HCT116 (cell line): Measurements from ENCODE around the gene METTL25B. TPM values are rescaled to one million over a fixed set of nuclear protein-coding genes. Genes with fewer than 3 reads are reported as not detected.

ENCODE experiments used
- ATAC-seq: fragments of 200-7000 bp; cut with Tn5 transposase; 2 replicates; pipeline ENCODE4 v1.9.1; 2020; ENCODE audit warnings: mild to moderate bottlenecking, moderate library complexity
- BruUV-seq: library from RNA; stranded (reverse); fragments of 400-500 nt; replicated peaks from 2 replicates; lab custom pipeline; 2021; lab: Mats Ljungman, UMichigan
- CTCF ChIA-PET: fragments of 300-600 bp; sonication (Branson Sonifier 250); formaldehyde crosslinking; loops from one replicate; lab custom pipeline; 2021; ENCODE audit warnings: antibody characterized with exemption; lab: Charles Lee
- POLR2A ChIA-PET: fragments of 300-600, 350-600 bp; sonication (Branson Sonifier 250); formaldehyde crosslinking; loops from one replicate; lab custom pipeline; 2021; ENCODE audit warnings: antibody characterized with exemption; lab: Charles Lee
- RAD21 ChIA-PET, 2 experiments: fragments of 300-600 bp; sonication (Branson Sonifier 250); formaldehyde crosslinking; loops; one replicate each; lab custom pipeline; 2023; ENCODE audit warnings: low total read pairs in 2 of 2; ENCODE audit not compliant: uncharacterized antibody in 2 of 2, unreplicated experiment in 2 of 2, low non-redundant PET in 1 of 2; lab: Charles Lee
- DNase-seq: peaks from one replicate; pipeline ENCODE4 v3.0.0-alpha.2; 2010; ENCODE audit warnings: low read depth, low spot score
- H2AFZ ChIP-seq: fragments of 200-600 bp; shearing (Covaris generic), sonication (generic); 2 replicates; pipeline ENCODE4 v1.6.1; 2017; ENCODE audit warnings: low read depth, mixed run types, mixed read lengths, antibody characterized with exemption, low read length; ENCODE audit not compliant: poor library complexity, severe bottlenecking
- H3K27ac ChIP-seq: 2 replicates; pipeline ENCODE4 v1.5.1; 2012; ENCODE audit warnings: low read depth, low read length
- H3K27me3 ChIP-seq: fragments of 200-600 bp; sonication (generic); 2 replicates; pipeline ENCODE4 v1.6.1; 2016; ENCODE audit warnings: mixed run types, low read length, mixed read lengths; ENCODE audit not compliant: insufficient read depth
- H3K36me3 ChIP-seq, 2 experiments: fragments of 200-500 bp in 1 of 2; fragments of 200-600 bp in 1 of 2; sonication (Bioruptor generic) in 1 of 2; sonication (generic) in 1 of 2; 2 replicates each; pipeline versions ENCODE4 v1.5.1 to v1.6.1; 2014 to 2016; ENCODE audit warnings: low read length in 2 of 2, inconsistent platforms in 1 of 2, mixed read lengths in 1 of 2, mixed run types in 1 of 2; ENCODE audit not compliant: insufficient read depth in 2 of 2, control insufficient read depth in 1 of 2
- H3K4me1 ChIP-seq, 2 experiments: fragments of 200-600 bp in 1 of 2; sonication (generic) in 1 of 2; 2 replicates each; pipeline versions ENCODE4 v1.5.1 to v1.6.1; 2012 to 2017; ENCODE audit warnings: low read length in 2 of 2, inconsistent platforms in 1 of 2, mild to moderate bottlenecking in 1 of 2, mixed read lengths in 1 of 2, mixed run types in 1 of 2, moderate library complexity in 1 of 2; ENCODE audit not compliant: insufficient read depth in 2 of 2, control insufficient read depth in 1 of 2
- H3K4me2 ChIP-seq: fragments of 200-600 bp; sonication (generic); 2 replicates; pipeline ENCODE4 v1.6.1; 2017; ENCODE audit warnings: mixed run types, low read length, mixed read lengths
- H3K4me3 ChIP-seq, 2 experiments: fragments of 200-600 bp in 1 of 2; sonication (generic) in 1 of 2; replicated peaks in 1 of 2; 2 replicates each; pipeline ENCODE4 v1.5.1; 2011 to 2016; ENCODE audit warnings: low read length in 2 of 2, control low read depth in 1 of 2, low read depth in 1 of 2, mild to moderate bottlenecking in 1 of 2, mixed read lengths in 1 of 2, mixed run types in 1 of 2
- H3K79me2 ChIP-seq: fragments of 200-600 bp; sonication (generic); 2 replicates; pipeline ENCODE4 v1.6.1; 2017; ENCODE audit warnings: mild to moderate bottlenecking, mixed run types, low read length, moderate library complexity, mixed read lengths; ENCODE audit not compliant: insufficient read depth
- H3K9ac ChIP-seq: fragments of 200-600 bp; sonication (generic); 2 replicates; pipeline ENCODE4 v1.6.1; 2016; ENCODE audit warnings: low read length, mixed read lengths
- H3K9me2 ChIP-seq: fragments of 200-600 bp; sonication (generic), shearing (Covaris generic); 2 replicates; pipeline ENCODE4 v1.6.1; 2017; ENCODE audit warnings: mixed run types, mild to moderate bottlenecking, moderate library complexity; ENCODE audit not compliant: insufficient read depth
- H3K9me3 ChIP-seq, 2 experiments: fragments of 200-500 bp in 1 of 2; fragments of 200-600 bp in 1 of 2; sonication (Bioruptor generic) in 1 of 2; sonication (generic) in 1 of 2; 2 replicates each; pipeline ENCODE4 v1.6.1; 2014 to 2017; ENCODE audit warnings: low read length in 2 of 2, mixed read lengths in 2 of 2, inconsistent platforms in 1 of 2, low read depth in 1 of 2, mild to moderate bottlenecking in 1 of 2, mixed run types in 1 of 2, moderate library complexity in 1 of 2; ENCODE audit not compliant: control insufficient read depth in 1 of 2, insufficient read depth in 1 of 2
- H4K20me1 ChIP-seq: fragments of 200-600 bp; sonication (generic), shearing (Covaris generic); 2 replicates; pipeline ENCODE4 v1.6.1; 2017; ENCODE audit warnings: mixed run types, mild to moderate bottlenecking, moderate library complexity; ENCODE audit not compliant: insufficient read depth
- ATF3 ChIP-seq: IDR thresholded peaks from 2 replicates; pipeline ENCODE4 v1.6.1; 2012
- EZH2 ChIP-seq: fragments of 200-600 bp; sonication (generic); IDR thresholded peaks from 2 replicates; pipeline ENCODE4 v1.6.1; 2017; ENCODE audit warnings: antibody characterized with exemption, mixed run types
- MAX ChIP-seq: IDR thresholded peaks from 2 replicates; pipeline ENCODE4 v1.6.1; 2012
- POLR2AphosphoS5 ChIP-seq: IDR thresholded peaks from 2 replicates; pipeline ENCODE4 v1.6.1; 2011; ENCODE audit warnings: mild to moderate bottlenecking, low read depth, low read length, moderate library complexity
- REST ChIP-seq: IDR thresholded peaks from 2 replicates; pipeline ENCODE4 v1.6.1; 2012; ENCODE audit warnings: low read depth
- SP1 ChIP-seq: IDR thresholded peaks from 2 replicates; pipeline ENCODE4 v1.6.1; 2012; ENCODE audit warnings: low read depth
- TCF7L2 ChIP-seq: IDR thresholded peaks from 2 replicates; pipeline ENCODE4 v1.7.0; 2011; ENCODE audit warnings: borderline replicate concordance, inconsistent platforms; ENCODE audit not compliant: insufficient read depth, insufficient read length; ENCODE audit errors: extremely low read depth
- ZFX ChIP-seq: fragments of 450-650 bp; IDR thresholded peaks from 2 replicates; pipeline ENCODE4 v1.6.1; 2017
- ZNF274 ChIP-seq: fragments of 200-500 bp; sonication (Bioruptor generic); IDR thresholded peaks from 2 replicates; pipeline ENCODE4 v1.6.1; 2014; ENCODE audit warnings: mild to moderate bottlenecking, low read depth, low read length, inconsistent platforms
- intact Hi-C: fragments of 100-400 bp; cut with micrococcal nuclease; formaldehyde crosslinking; loops from 2 replicates; pipeline ENCODE4 v1.10.0; 2022
- total RNA-seq: library from RNA; stranded (reverse); gene quantifications from one replicate; pipeline ENCODE4 v1.2.1, GENCODE V29; 2021; ENCODE audit not compliant: unreplicated experiment

The METTL25B gene
- total RNA-seq, 1 experiment from 2014 or later: 36.5 TPM

- H4K20me1 ChIP-seq: no peaks in the 10 kb centered on the region
- H3K9ac ChIP-seq: no peak overlapping the region
- ChIA-PET CTCF (interaction anchor here (1.4 to 1.9 kb wide), 2 partner anchors 9 to 10 kb away, joined by 3 to 7 read pairs; no protein-coding TSS in a partner anchor), RAD21 (no interaction called here), POLR2A (interaction anchor here (1.6 kb wide), 1 partner anchor 9 kb away, joined by 3 read pairs; no protein-coding TSS in a partner anchor)
- H3K36me3 ChIP-seq: peaks cover 22 to 26% of the 10 kb centered on the region in 2 experiments; a peak in 3 of 4 replicates
- no TSS peak for BruUV-seq
- H3K27ac ChIP-seq: no peak overlapping the region
- DNase-seq (no peak), ATAC-seq (no peak)
- H3K4me1 ChIP-seq: peaks cover 20 to 24% of the 10 kb centered on the region in 2 experiments
- H2AFZ ChIP-seq: no peak overlapping the region
- no peaks in the 10 kb centered on the region for H3K9me2 ChIP-seq
- TF ChIP-seq ATF3 (no peak), REST (no peak), TCF7L2 (no peak), SP1 (no peak), ZFX (no peak), ZNF274 (no peak), MAX (no peak), EZH2 (no peak), POLR2AphosphoS5 (no peak)
- H3K4me2 ChIP-seq: no peak overlapping the region
- no peaks in the 10 kb centered on the region for H3K27me3 ChIP-seq
- H3K9me3 ChIP-seq: no peaks in the 10 kb centered on the region
- peaks cover 18% of the 10 kb centered on the region for H3K79me2 ChIP-seq
- intact Hi-C loops: no loop called here
- no peak overlapping the region for H3K4me3 ChIP-seq
These were observed 29.3 kb upstream of the METTL25B start for GRCh38 chr1:156698995-156699394.
